GM21367 (cell line): ENCODE data around the gene SLC6A19.

ENCODE experiments used
- ATAC-seq: cut with Tn5 transposase; IDR thresholded peaks from one replicate; pipeline ENCODE4 v1.9.1; 2021; ENCODE audit not compliant: unreplicated experiment

SLC6A19 gene

DNA sequence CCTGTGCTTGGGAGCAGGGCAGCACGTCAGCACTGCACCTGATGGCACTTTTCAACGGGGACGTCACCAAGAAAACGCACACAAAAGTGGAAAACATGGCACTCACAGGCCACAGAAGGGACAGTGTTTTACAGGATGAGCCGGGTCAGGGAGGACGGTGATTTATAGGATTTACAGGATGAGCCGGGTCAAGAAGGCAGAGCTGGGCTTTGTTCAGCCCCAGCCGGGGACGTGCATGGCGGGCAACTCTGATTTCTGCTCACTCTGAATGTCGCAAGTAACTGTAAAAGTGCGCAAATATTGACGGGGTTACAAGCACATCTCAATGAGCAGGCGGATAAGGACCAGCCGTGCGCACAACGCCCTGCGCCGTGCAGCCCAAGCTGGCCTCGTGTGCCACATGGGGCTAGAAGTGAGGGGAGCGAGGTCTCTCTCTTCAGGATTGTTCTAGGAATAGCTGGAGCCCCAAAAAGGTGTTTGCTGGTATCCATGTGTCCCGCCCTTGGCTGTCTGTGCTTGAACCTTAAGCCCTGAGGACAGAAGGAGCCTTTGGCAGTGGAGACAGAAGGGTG is 40.2 kb downstream of the SLC6A19 start:
- ATAC-seq = no peak

DNA sequence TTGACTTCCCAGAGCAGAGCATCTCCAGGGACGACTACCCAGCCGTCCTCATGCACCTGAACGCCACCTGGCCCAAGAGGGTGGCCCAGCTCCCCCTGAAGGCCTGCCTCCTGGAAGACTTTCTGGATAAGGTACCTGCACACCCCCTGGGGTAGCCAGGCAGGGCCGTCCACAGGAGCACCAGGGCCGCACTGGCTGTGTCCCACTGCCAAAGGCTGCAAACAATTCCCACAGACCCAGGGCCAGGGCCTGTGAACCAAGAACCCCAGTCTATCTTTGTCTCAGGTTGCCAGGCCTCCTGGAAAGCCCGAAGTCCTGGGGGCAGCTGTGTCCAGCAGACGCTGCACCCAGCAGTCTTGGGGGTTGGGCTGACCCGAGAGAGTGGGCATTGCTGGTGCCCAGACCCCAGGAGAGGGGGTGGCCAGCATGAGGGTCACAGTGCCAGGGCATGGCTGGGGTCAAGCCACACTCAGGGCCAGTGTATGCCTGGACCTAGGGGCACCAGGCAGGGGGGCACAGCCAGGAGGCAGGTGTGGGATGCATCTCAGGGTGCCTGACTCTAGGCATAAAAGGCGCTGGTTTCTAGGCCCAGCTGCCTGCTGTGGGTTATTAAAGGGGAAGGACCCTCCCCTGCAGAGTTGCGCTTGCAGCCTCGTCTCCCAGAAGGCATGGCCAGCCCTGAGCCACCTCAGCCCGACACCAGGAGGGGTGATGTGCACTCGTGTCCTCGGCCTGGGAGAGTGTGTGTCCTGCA is 41.5 kb downstream of the SLC6A19 start:
- no peak for ATAC-seq

DNA sequence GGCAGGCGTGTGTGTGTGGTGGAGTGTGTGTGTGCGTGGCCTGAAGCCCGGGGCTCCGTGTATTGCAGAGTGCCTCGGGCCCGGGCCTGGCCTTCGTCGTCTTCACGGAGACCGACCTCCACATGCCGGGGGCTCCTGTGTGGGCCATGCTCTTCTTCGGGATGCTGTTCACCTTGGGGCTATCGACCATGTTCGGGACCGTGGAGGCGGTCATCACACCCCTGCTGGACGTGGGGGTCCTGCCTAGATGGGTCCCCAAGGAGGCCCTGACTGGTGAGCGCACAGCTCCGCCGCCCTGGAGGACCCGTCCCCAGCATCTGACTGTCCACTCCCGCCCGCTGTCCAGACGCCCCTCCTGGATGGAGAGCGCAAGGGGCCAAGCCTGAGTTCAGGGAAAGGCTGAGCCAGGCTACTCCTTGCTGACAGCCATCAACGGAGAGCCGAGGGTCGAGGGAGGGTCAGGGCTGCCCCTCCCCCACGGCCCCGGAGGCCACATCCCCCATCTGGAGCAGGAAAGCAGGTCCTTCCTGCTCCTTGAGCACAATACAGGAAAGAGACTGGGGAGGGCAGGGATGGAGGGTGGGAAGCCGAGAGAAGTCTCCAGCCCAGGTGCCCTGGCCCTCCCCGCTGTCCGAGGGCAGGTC is 42.2 kb downstream of the SLC6A19 start:
- no peak for ATAC-seq

DNA sequence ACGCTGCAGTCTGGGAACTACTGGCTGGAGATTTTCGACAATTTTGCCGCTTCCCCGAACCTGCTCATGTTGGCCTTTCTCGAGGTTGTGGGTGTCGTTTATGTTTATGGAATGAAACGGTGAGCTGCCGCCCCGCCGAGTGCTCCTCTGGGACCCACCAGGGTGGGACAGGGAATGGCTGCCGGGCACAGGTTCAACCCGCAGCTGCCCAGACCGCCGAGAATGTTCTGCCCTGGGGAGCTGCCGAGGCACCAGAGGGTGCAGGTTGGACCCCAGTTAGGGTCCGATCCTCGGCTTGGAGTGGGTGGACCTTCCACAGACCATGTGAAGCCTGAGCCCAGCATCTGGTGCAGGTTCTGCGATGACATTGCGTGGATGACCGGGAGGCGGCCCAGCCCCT is 42.9 kb downstream of the SLC6A19 start:
- ATAC-seq = no peak

DNA sequence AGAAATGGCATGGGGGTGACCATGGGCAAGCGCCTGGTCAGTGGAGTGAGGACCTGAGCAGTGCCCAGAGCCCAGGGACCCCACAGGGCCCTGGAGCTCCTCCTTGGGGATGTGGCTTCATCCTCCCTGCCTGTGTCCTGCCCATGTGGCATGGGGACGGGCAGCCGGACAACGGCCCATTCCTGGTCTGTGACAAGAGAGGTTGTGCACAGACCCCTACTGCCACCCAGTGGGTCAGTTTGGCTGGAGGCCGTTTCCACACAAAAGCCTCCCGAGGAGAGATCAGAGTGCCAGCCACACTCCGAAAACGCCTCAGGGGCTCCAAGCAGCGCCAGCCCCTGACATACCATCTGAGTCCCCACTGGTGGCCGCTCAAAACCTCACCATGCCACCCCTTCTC is 43.6 kb downstream of the SLC6A19 start:
- ATAC-seq = no peak

DNA sequence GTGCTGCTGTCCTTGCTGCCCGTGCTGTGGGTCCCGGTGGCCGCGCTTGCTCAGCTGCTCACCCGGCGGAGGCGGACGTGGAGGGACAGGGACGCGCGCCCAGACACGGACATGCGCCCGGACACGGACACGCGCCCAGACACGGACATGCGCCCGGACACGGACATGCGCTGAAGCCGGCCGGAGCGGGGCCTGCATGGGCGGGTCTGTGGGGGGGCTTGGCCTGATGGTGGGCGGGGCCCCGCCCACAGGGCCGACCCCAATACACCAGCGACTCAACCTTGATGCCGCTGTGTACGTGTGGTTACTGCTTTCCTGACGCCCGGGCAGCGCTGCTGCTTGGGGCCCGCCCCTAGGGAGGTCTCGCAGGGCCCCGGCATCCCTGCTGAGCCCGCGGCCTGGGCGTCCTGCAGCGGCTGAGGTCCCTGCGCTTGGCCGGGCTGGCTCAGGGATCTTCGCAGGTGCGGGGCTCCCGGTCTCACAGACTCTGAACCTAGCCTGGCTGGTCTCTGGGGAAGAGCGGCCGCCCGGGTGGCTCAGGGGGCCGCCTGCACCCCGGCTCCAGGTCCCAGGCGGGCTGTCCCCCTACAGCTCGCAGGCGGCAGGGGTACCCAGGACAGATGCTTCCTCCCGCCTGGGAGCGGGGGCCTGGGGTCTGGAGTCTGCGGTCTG is 44.6 kb downstream of the SLC6A19 start:
- ATAC-seq = no peak

DNA sequence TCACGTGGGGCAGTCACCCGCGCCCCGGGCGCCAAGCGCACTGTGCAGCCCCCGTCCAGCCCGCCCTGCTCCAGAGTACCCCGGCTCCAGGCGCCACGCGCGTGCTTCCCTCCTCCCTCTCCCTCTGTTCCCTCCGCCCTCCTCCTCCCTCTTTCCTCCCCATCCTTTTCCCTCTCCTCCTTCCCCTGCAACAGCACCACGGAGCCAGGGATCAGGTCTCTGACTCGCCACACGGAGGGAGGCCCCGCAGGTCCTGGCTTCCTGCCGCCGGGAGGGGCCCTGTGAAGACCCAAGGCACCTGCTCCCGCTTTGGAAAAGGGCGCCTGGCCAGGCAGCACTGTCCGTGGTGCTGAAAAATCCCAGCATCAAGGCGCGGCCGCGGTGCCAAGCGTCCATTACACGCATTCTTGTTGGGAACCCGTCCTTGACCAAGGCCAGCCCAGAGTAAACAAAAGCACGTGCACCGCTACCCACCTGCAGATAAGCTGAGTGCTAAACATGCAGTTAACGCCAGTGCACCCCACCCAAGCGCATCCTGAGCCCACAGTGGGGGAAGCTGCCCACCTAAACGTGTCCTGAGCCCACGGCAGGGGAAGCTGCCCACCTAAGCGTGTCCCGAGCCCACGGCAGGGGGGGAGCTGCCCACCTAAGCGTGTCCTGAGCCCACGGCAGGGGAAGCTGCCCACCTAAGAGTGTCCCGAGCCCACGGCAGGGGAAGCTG is 45.5 kb downstream of the SLC6A19 start:
- ATAC-seq = no peak

DNA sequence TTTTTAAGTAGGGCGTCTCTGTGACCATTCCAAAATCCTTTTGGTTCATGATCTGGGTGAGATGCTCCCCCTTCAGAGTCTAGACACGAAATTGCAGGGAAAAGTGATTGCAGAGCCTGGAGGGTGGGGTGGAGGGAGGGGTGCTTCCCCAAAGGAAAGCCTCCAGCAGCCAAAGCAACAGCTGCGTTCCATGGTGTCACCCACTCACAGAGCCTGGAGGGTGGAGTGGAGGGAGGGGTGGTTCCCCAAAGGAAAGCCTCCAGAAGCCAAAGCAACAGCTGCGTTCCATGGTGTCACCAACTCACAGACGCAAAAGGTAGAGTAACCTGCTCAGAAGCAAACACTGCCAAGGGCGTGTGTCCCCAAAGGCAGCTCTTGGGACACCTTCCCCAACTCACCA is 46.4 kb downstream of the SLC6A19 start:
- no peak for ATAC-seq

DNA sequence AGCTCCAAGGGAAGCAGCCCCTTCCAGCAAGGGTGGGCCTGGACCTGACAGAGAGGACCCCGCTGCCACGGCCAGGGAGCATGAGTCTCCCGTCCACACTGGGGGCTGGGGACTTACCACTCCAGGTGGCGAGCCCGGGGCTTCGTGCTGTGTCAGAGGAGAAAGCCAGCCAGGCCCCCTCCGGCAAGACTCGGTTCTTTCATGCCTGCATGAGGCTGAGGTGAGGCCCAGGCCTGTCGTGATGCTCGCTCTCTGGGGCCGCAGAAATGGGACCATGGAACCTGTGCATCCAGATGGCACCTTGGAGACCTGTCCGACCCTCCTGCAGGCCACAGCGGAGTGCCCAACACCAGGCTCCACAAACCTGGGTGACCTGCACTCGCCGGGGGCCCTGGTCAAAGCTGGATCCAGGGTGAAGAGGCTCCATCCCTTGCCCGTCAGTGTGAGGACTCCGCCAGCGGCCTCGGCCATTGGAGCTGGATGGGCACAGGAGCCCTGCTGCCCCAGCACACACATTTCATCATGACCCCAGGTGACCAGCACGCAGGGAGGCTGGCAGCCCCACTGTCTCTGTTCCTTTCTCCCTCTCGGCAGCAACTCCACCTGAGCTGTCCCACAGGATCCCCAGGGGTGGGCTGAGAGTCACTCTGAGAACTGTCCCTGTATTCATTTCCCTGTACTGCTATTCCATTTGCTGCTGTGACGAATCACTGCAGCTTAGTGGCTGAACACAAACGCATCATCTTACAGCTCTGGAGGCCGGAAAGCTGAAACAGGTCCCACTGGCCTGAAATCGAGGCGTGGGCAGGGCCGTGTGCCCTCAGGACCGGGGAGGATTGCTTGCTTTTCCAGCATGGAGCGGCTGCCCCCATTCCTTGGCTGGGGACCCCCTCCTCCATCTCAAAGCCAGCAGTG is 48.2 kb downstream of the SLC6A19 start:
- no peak for ATAC-seq

DNA sequence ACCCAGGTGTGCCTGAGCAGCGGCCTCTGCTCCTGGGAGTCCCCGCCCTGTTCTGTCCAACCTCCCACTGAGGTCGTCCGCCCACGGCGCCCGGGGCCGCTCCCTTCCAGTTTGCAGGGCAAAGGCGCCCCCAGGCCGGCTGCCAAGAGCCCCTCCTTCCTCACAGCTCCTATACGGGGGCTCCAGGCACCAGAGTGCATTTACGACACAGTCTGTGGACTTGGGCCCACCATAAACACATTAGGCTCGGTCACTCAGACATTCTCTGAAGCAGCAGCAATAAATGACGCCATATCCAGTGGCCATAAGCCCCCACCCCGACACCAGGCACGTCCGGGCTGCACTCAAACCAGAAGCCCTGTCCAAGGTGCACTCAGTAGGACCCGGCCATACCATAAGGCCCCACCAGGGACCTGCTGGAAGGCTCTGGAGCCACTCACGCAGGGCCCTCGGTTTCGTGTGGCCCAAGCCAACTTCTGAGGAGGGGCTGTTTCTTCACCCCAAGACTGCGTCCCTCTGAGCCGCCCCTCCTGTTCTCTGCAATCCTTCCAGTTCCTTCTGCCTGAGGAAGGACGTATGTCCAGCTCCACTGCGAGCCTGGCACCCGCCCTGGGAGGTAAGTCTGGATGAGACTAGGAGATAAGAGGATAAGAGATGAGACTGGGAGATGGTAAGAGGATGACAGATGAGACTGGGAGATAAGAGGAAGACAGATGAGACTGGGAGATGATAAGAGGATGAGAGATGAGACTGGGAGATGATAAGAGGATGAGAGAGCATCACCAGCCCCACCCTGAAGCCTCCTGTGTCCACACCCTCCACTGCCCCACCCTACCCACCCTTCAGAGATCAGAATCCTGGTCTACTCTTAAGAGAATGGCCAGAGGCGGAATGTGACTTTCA is 50.5 kb downstream of the SLC6A19 start:
- no peak for ATAC-seq

DNA sequence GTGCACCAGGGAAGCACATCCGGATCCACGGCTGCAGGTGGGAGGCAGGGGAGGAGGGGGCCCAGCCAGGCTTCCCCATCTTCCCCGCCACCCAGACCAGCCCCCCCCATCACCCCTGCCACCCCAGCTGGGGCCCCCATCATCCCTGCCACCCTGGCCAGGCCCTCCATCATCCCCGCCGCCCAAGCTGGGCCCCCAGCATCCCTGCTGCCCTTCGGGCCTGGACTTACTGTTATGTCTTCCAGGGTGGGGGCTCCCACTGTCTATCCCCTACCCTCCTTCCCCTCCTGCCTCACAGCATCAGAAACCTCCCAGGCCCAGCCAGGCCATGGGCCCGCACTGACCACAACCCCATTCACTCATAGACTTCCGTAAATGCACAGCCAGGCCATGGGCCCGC is 51.3 kb downstream of the SLC6A19 start:
- ATAC-seq = no peak

DNA sequence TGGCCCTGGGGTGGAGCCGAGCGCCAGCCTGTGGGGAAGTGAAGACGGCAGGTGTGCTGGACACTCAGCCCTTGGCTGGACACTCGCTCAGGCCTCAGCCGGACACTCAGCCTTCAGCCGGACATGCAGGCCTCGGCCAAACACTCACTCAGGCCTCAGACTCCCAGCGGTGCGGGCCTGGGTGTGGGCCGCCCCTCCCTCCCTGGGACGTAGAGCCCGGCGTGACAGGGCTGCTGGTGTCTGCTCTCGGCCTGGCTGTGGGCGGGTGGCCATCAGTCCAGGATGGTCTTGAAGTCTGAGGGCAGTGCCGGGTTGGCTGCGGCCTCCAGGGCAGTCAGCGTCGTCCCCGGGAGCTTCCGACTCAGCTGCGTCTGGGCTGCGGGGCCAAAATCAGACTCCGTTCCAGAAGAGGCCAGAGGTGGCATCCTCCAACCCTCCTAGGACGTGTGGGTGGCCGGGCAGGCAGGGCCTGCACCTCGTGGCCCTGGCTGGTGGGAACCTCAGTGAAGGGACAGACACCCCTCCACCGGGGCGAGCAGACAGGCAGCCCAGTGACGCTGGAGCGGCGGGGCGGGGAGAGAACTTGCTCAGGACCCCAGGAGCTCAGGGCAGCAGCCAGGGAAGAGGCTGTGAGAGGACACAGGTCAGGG is 52.2 kb downstream of the SLC6A19 start:
- no peak for ATAC-seq

DNA sequence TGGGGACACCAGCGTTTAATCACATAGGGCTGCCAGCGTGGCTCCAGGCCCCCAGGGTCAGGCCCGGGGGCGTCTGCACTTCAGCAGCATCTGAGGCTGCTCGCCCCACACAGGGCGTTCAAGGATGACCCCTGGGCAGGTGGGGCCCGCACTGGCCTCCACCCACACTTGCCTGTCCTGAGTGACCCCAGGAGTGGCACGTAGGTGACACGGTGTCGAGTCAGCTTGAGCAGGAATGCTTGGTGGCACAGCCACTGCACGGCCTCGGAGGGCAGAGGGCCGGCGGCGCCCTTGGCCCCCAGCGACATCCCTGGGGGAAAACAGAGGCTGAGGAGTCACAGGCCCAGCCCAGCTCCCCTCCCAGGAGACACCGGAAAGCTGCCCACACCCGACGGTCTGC is 52.8 kb downstream of the SLC6A19 start:
- no peak for ATAC-seq

DNA sequence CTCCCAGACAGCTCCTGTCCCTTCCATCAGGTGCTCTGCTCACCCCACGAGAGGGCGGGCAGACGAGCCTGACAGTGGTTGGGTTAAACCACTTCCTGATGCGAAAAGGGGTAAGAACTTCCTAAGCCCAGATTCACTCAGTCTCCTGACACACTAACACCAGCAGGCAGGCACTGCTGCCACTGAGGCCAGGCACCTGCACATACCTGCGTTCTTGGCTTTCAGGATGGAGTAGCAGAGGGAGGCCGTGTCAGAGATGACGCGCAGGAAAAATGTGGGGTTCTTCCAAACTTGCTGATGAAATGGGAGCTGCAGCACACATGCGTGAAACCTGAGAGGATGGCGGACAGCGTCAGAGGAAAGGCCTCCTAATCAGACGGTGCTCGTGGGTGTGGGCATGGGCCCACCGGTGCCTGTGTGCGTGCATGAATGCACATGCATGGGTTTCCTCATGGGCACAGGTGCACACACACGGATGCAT is 53.7 kb downstream of the SLC6A19 start:
- no peak for ATAC-seq

DNA sequence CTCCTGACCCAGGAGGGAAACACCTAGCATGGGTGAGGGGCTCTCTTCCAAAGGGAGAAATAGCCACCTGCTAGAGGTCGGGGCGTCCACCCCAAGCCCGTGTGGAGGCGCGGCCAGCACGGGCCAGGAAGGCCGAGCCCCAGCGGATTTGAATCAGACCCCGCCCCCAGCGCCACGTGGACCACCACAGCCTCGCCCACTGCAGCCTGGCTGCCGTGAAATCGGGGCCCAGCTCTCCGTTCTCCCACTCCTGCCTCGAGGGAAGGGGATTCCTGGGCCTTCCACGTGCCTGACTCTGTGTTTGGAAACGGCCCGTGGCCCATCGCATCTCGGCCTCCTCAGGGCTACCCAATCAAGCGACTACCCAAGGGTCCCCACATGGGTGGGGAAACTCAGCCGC is 55.4 kb downstream of the SLC6A19 start:
- ATAC-seq = no peak

DNA sequence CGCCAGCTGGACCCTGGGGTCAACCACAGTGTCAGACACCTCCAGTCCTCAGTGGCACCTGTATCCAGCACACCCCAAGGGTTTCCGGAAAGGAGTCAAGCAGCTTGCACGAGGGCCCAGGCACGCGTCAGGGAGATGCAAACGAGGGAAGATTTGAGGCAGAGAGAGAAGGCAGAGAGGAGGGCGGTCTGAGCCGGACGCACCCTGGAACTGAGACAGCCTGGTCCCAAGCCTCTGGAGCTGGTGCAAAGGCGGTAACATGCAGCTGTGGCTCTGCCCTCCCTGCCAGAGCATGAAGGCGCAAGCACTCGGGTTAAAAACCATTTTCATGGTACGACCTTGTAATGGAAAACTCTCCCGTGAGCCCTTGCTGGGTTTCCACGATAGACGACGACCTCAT is 56.0 kb downstream of the SLC6A19 start:
- no peak for ATAC-seq

DNA sequence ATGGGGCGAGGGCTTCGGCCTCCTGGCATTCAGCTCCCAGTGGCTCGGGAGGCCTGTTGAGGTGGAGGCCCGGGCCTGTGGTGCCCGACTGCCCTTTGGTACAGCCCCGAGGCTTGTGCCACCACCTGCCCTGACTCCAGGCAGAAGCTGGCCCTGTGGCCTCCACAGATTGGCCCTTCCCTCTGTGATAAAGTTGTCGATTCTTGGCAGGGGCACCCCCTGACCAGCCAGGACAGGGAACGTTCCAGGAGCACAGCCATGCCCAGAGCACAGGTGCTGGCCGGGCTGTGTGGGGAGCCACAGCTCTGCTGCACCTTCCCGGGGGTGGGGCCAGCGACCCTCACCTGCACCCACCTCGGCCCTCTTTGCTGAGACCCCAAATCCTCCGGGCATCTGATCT is 56.4 kb downstream of the SLC6A19 start:
- ATAC-seq = no peak

DNA sequence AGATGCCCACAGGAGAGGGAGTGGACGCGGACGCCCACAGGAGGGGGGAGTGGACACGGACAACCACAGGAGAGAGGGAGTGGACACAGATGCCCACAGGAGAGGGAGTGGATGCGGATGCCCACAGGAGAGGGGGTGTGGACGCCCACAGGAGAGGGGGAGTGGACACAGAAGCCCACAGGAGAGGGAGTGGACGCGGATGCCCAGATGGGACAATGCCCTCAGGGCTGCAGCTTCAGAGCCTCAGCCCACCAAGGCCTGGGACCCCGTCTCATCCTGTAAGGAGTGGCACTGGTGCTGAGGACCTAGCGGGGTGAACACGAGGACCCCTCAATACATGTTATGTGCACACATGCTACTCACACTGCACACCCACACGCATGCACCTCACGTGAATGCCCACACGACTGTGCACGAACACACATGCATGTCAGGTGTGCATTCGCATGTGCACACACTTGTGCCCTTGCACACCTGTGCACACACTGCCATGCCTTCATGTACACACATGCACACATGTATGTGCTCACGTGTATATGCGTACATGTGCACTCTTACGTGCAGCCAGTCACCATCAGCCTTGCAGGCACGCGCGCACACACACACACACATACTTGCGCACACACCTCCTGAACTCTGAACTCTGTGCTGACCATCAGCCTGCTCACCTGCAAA is 58.5 kb downstream of the SLC6A19 start:
- no peak for ATAC-seq
